ENCODE measurements around the gene SEC23IP.
"Not testable (repeated sequence)": the region's sequence is repeated elsewhere in the genome, so short reads cannot be mapped to it uniquely, and the experiment has no call there.

The SEC23IP gene

GRCh38 chr10:119883901-119884611 is 8.5 kb upstream of the SEC23IP start:
- not testable (repeated sequence) for DNase-seq

GRCh38 chr10:119886070-119886469 is 6.5 kb upstream of the SEC23IP start:
- not testable (repeated sequence) for DNase-seq

GRCh38 chr10:119888715-119889114 is 3.8 kb upstream of the SEC23IP start:
- DNase-seq: not testable (repeated sequence)

- DNase-seq: not testable (repeated sequence)
Measured at GRCh38 chr10:119889201-119889600, 3.3 kb upstream of the SEC23IP start.

- not testable (repeated sequence) for DNase-seq
Measured at GRCh38 chr10:119890307-119890706, 2.2 kb upstream of the SEC23IP start.

- DNase-seq: not testable (repeated sequence)
Measured at GRCh38 chr10:119891849-119892187, 712 bp upstream of the SEC23IP start.

GRCh38 chr10:119893074-119893473 is 544 bp downstream of the SEC23IP start:
- DNase-seq: no peak

- DNase-seq: no peak
Measured at GRCh38 chr10:119893845-119894427, 1.4 kb downstream of the SEC23IP start.

GRCh38 chr10:119896061-119896655 is 3.6 kb downstream of the SEC23IP start:
- DNase-seq: no peak

- no peak for DNase-seq
Measured at GRCh38 chr10:119896937-119897770, 4.6 kb downstream of the SEC23IP start.

- no peak for DNase-seq
Measured at GRCh38 chr10:119898577-119898976, 6.0 kb downstream of the SEC23IP start.

GRCh38 chr10:119903946-119904666 is 11.6 kb downstream of the SEC23IP start:
- no peak for DNase-seq

- DNase-seq: not testable (repeated sequence)
Measured at GRCh38 chr10:119907695-119908094, 15.2 kb downstream of the SEC23IP start.

GRCh38 chr10:119908166-119908565 is 15.6 kb downstream of the SEC23IP start:
- DNase-seq: no peak

GRCh38 chr10:119910689-119911088 is 18.2 kb downstream of the SEC23IP start:
- no peak for DNase-seq

GRCh38 chr10:119917777-119918176 is 25.2 kb downstream of the SEC23IP start:
- DNase-seq: no peak

- no peak for DNase-seq
Measured at GRCh38 chr10:119919271-119919670, 26.7 kb downstream of the SEC23IP start.

- no peak for DNase-seq
Measured at GRCh38 chr10:119919826-119920225, 27.3 kb downstream of the SEC23IP start.

- DNase-seq: no peak
Measured at GRCh38 chr10:119928411-119928810, 35.9 kb downstream of the SEC23IP start.

GRCh38 chr10:119931871-119932270 is 39.3 kb downstream of the SEC23IP start:
- no peak for DNase-seq

GRCh38 chr10:119932631-119933030 is 40.1 kb downstream of the SEC23IP start:
- no peak for DNase-seq

- DNase-seq: no peak
Measured at GRCh38 chr10:119933179-119933578, 40.6 kb downstream of the SEC23IP start.

- no peak for DNase-seq
Measured at GRCh38 chr10:119940487-119940886, 48.0 kb downstream of the SEC23IP start.

Measured in CD4-positive, alpha-beta T cell treated with Interferon gamma for 1 hour (primary cell).